K562 (cell line): ENCODE results near the gene RPL22. TPM values are rescaled to one million over a fixed set of nuclear protein-coding genes. Genes with fewer than 3 reads are reported as not detected.

ENCODE experiments used
- ATAC-seq: fragments of 200-7000 bp; cut with Tn5 transposase; 3 replicates; pipeline ENCODE4 v1.9.1; 2020; ENCODE audit warnings: moderate library complexity
- BruUV-seq: library from RNA; stranded (reverse); fragments of 400-500 nt; replicated peaks from 2 replicates; lab custom pipeline; 2021; lab: Mats Ljungman, UMichigan
- CTCF ChIA-PET: fragments of 300-600 bp; formaldehyde crosslinking; extraction: SDS; loops from one replicate; lab custom pipeline; 2021; ENCODE audit warnings: low intra/inter-chr PET ratio; lab: Yijun Ruan, JAX
- POLR2A ChIA-PET: fragments of 300-600, 350-650 bp; sonication (Branson Sonifier 250); formaldehyde crosslinking; extraction: SDS; loops from one replicate; lab custom pipeline; 2021; ENCODE audit warnings: antibody characterized with exemption, inconsistent platforms; lab: Yijun Ruan, JAX
- DNase-seq, 4 experiments: peaks; one replicate each; pipeline versions ENCODE4 v3.0.0 to v3.0.0-alpha.2; 2011 to 2018; ENCODE audit warnings: low spot score in 3 of 4, mixed read lengths in 3 of 4; ENCODE audit errors: extremely low read depth in 1 of 4
- FAIRE-seq: peaks from 2 replicates; lab custom pipeline; 2011; peaks lifted over from hg19 to GRCh38; lab: Jason Lieb, UNC
- H2AFZ ChIP-seq: 2 replicates; pipeline ENCODE4 v1.6.0; 2011; ENCODE audit warnings: low read depth, low read length, control low read depth, inconsistent platforms
- H3K27ac ChIP-seq: fragments of 200-600 bp; 3 replicates; pipeline ENCODE4 v1.8.0; 2011; ENCODE audit warnings: low read depth, mild to moderate bottlenecking, control low read depth, inconsistent platforms, low read length, moderate library complexity, mixed read lengths; ENCODE audit errors: extremely low read depth
- H3K27me3 ChIP-seq, 2 experiments: fragments of 300-600 bp in 1 of 2; 2 replicates in 1 of 2; 3 replicates in 1 of 2; pipeline versions ENCODE4 v1.6.0 to v1.8.0; 2011; ENCODE audit warnings: inconsistent platforms in 2 of 2, low read length in 2 of 2, mild to moderate bottlenecking in 1 of 2, mixed read lengths in 1 of 2, moderate library complexity in 1 of 2; ENCODE audit not compliant: control insufficient read depth in 2 of 2, insufficient read depth in 2 of 2
- H3K36me3 ChIP-seq: fragments of 300-600 bp; 3 replicates; pipeline ENCODE4 v1.8.0; 2011; ENCODE audit warnings: mild to moderate bottlenecking, low read length, inconsistent platforms; ENCODE audit not compliant: control insufficient read depth, insufficient read depth
- H3K4me1 ChIP-seq, 2 experiments: fragments of 200-600 bp in 1 of 2; replicated peaks in 1 of 2; 2 replicates in 1 of 2; 3 replicates in 1 of 2; pipeline versions ENCODE4 v1.5.1 to v1.8.0; 2011; ENCODE audit warnings: inconsistent platforms in 2 of 2, low read length in 2 of 2, mild to moderate bottlenecking in 1 of 2, mixed read lengths in 1 of 2, moderate library complexity in 1 of 2; ENCODE audit not compliant: control insufficient read depth in 2 of 2, insufficient read depth in 2 of 2
- H3K4me2 ChIP-seq: 2 replicates; pipeline ENCODE4 v1.6.1; 2011; ENCODE audit warnings: low read length, control low read depth, inconsistent platforms, mixed read lengths; ENCODE audit not compliant: insufficient read depth
- H3K4me3 ChIP-seq: fragments of 200-600 bp; sonication (generic), shearing (Covaris generic); 2 replicates; pipeline ENCODE4 v1.5.1; 2016; ENCODE audit warnings: control low read depth, inconsistent platforms
- H3K79me2 ChIP-seq: fragments of 200-600 bp; 3 replicates; pipeline ENCODE4 v1.8.0; 2011; ENCODE audit warnings: low read length, inconsistent platforms; ENCODE audit not compliant: control insufficient read depth, insufficient read depth
- H3K9ac ChIP-seq, 2 experiments: 2 replicates each; pipeline versions ENCODE4 v1.6.0 to v1.6.1; 2011; ENCODE audit warnings: low read depth in 2 of 2, low read length in 2 of 2, control low read depth in 1 of 2, inconsistent platforms in 1 of 2, mild to moderate bottlenecking in 1 of 2, mixed read lengths in 1 of 2; ENCODE audit not compliant: insufficient read depth in 1 of 2
- H3K9me1 ChIP-seq: one replicate; pipeline ENCODE4 v1.6.0; 2011; ENCODE audit warnings: inconsistent platforms, mild to moderate bottlenecking, low read length, moderate library complexity; ENCODE audit not compliant: control insufficient read depth, insufficient read depth
- H3K9me3 ChIP-seq: replicated peaks from 2 replicates; pipeline ENCODE4 v1.5.1; 2011; ENCODE audit warnings: low read depth, low read length, inconsistent platforms; ENCODE audit not compliant: control insufficient read depth, insufficient read depth
- H4K20me1 ChIP-seq: replicated peaks from 2 replicates; pipeline ENCODE4 v1.6.1; 2011; ENCODE audit warnings: low read length, inconsistent platforms, mixed read lengths; ENCODE audit not compliant: control insufficient read depth, insufficient read depth
- E2F5 ChIP-seq: sonication (generic); formaldehyde crosslinking; IDR thresholded peaks from 2 replicates; pipeline ENCODE4 v1.8.0; 2022; ENCODE audit warnings: mild to moderate bottlenecking, missing genetic modification reagents
- TAF9B ChIP-seq: fragments of 450-650 bp; IDR thresholded peaks from 2 replicates; pipeline ENCODE4 v1.6.1; 2018; ENCODE audit warnings: mild to moderate bottlenecking; ENCODE audit not compliant: partially characterized antibody
- ZFP30 ChIP-seq: fragments of 250-450 bp; sonication (Bioruptor Pico); IDR thresholded peaks from 2 replicates; pipeline ENCODE4 v1.8.0; 2022; ENCODE audit warnings: moderate library complexity, mild to moderate bottlenecking, inconsistent platforms, borderline replicate concordance
- WGBS: fragments of 100-300 bp; shearing (Covaris generic); methylation state at CpG from one replicate; pipeline ENCODE4 v1.1.6; 2016; ENCODE audit warnings: low coverage, mixed read lengths; ENCODE audit not compliant: insufficient coverage; ENCODE audit errors: missing lambda C conversion rate; 5-methylcytosine and 5-hydroxymethylcytosine counted together
- in situ Hi-C: fragments of 300-500 bp; cut with MboI; formaldehyde crosslinking; loops from 4 replicates; pipeline ENCODE4 v1.15.0; 2018; ENCODE audit warnings: inconsistent platforms, mixed read lengths
- intact Hi-C: fragments of 100-400 bp; cut with micrococcal nuclease; formaldehyde crosslinking; loops from 2 replicates; pipeline ENCODE4 v1.14.2; 2022
- polyA plus RNA-seq, 8 experiments: library from polyadenylated mRNA; depleted of rRNA in 4 of 8; stranded (reverse) in 5 of 8; unstranded in 3 of 8; fragments of >200 nt; fragmentation: Nextera tagmentation in 2 of 8; fragmentation: Illumina TruSeq in 1 of 8; extraction: Ambion mirVana in 2 of 8; extraction: Trizol in 1 of 8; gene quantifications; 2 replicates each; pipeline versions ENCODE4 v1.2.1 to v1.2.3, GENCODE V29; 2011 to 2014; ENCODE audit warnings: inconsistent platforms in 1 of 8, missing spikeins in 1 of 8
- total RNA-seq, 7 experiments: library from RNA; depleted of rRNA in 6 of 7; stranded (reverse); fragments of >200 nt in 6 of 7; fragmentation: Illumina TruSeq in 2 of 7; extraction: Trizol in 2 of 7; gene quantifications; 2 replicates each; pipeline versions ENCODE4 v1.2.1 to v1.2.3, GENCODE V29; 2011 to 2021; ENCODE audit warnings: low replicate concordance in 1 of 7

RPL22 gene
- total and polyA plus RNA-seq, 9 of the 15 experiments (the other 6 are each of a cell fraction or from before 2014, with no cell fraction given) = 467 to 1,165 (median 607) TPM

- FAIRE-seq (no peak), ATAC-seq (no peak), DNase-seq (no peak)
- Histone ChIP-seq H3K27me3 (peaks cover 0 to 24% of the 10 kb centered on the region in 2 experiments; a peak in 2 of 5 replicates), H3K4me3 (no peak overlapping the region), H3K4me2 (no peak overlapping the region), H4K20me1 (peaks cover 26% of the 10 kb centered on the region), H3K9me3 (no peaks in the 10 kb centered on the region), H2AFZ (no peak overlapping the region), H3K9me1 (no peaks in the 10 kb centered on the region), H3K9ac (no peak overlapping the region), H3K4me1 (peaks cover 0 to 32% of the 10 kb centered on the region in 2 experiments; a peak in 2 of 5 replicates), H3K36me3 (no peaks in the 10 kb centered on the region), H3K79me2 (no peaks in the 10 kb centered on the region), H3K27ac (no peak overlapping the region)
- ChIA-PET POLR2A (no interaction called here), CTCF (no interaction called here)
- in situ Hi-C loops = no loop called here
- 11% methylated on average over 6 of the region's 6 CpGs for WGBS
- TF ChIP-seq TAF9B (no peak), ZFP30 (no peak), E2F5 (CRISPR knock-in tag) (no peak)
- BruUV-seq = no TSS peak
- intact Hi-C loops = no loop called here
Measured at GRCh38 chr1:6175411-6175828, 24.0 kb downstream of the RPL22 start.
